Sigmoid colon (tissue), 7 donors: ENCODE measurements around the gene WNK2. TPM values are rescaled to one million over a fixed set of nuclear protein-coding genes. Genes with fewer than 3 reads are reported as not detected.
"Not testable (repeated sequence)": the region's sequence is repeated elsewhere in the genome, so short reads cannot be mapped to it uniquely, and the experiment has no call there.

Experiments used
- DNase-seq: peaks from one replicate; pipeline ENCODE4 v3.0.0-alpha.2; 2019
- H3K27ac ChIP-seq, 4 donors: fragments of 200-600 bp; sonication (generic); one replicate each; pipeline ENCODE4 v1.5.1; 2016 to 2019; ENCODE audit warnings: mild to moderate bottlenecking in 1 of 4
- H3K27me3 ChIP-seq, 3 donors: fragments of 200-600 bp; sonication (generic); one replicate each; pipeline ENCODE4 v1.5.1; 2019; ENCODE audit warnings: mild to moderate bottlenecking in 1 of 3
- H3K36me3 ChIP-seq, 4 donors: fragments of 200-600 bp; sonication (generic); one replicate each; pipeline ENCODE4 v1.5.1; 2016 to 2019
- H3K4me1 ChIP-seq, 4 donors: fragments of 200-600 bp; sonication (generic); one replicate each; pipeline ENCODE4 v1.5.1; 2017 to 2019
- H3K4me3 ChIP-seq, 4 donors: fragments of 200-600 bp; sonication (generic); one replicate each; pipeline ENCODE4 v1.5.1; 2017 to 2019; ENCODE audit warnings: mild to moderate bottlenecking in 2 of 4, moderate library complexity in 1 of 4
- H3K9me3 ChIP-seq, 4 donors: fragments of 200-600 bp in 3 of 4; sonication (generic) in 3 of 4; one replicate each; pipeline versions ENCODE4 v1.5.1 to v1.6.1; 2013 to 2019
- CTCF ChIP-seq, 4 experiments: fragments of 450-650 bp in 3 of 4; fragments of 200-600 bp in 1 of 4; IDR thresholded peaks; one replicate each; pipeline ENCODE4 v1.5.1; 2016 to 2019; ENCODE audit warnings: antibody characterized with exemption in 4 of 4, mild to moderate bottlenecking in 3 of 4, moderate library complexity in 2 of 4
- EP300 ChIP-seq, 4 donors: sonication (generic); formaldehyde crosslinking; IDR thresholded peaks; one replicate each; pipeline ENCODE4 v1.6.1; 2017; ENCODE audit warnings: antibody characterized with exemption in 4 of 4
- POLR2A ChIP-seq, 2 donors: fragments of 450-650 bp; IDR thresholded peaks; one replicate each; pipeline ENCODE4 v1.6.1; 2016; ENCODE audit warnings: antibody characterized with exemption in 2 of 2, mild to moderate bottlenecking in 2 of 2, moderate library complexity in 2 of 2
- POLR2AphosphoS5 ChIP-seq, 4 donors: sonication (generic); formaldehyde crosslinking; IDR thresholded peaks; one replicate each; pipeline ENCODE4 v1.6.1; 2017; ENCODE audit warnings: antibody characterized with exemption in 4 of 4
- WGBS, 2 donors: extraction: QIAGEN DNeasy Blood & Tissue Kit; methylation state at CpG; one replicate each; pipeline ENCODE4 v1.1.7; 2013; 5-methylcytosine and 5-hydroxymethylcytosine counted together
- intact Hi-C: fragments of 100-400 bp; cut with DNase I; formaldehyde crosslinking; loops from one replicate; pipeline ENCODE4 v1.15.1; 2023
- polyA plus RNA-seq, 3 donors: library from polyadenylated mRNA; stranded (reverse); fragments of 200-250 nt; gene quantifications; one replicate each; pipeline ENCODE4 v1.2.3, GENCODE V29; 2013
- total RNA-seq, 4 donors: library from RNA; depleted of rRNA; stranded (reverse); fragments of >200 nt; gene quantifications; one replicate each; pipeline ENCODE4 v1.1.0, GENCODE V29; 2016
- donor health status: healthy with polysubstance abuse.
- donor health status: Bipolar disorder and iron deficiency.
- donor health status: healthy.

Gene WNK2
- total and polyA plus RNA-seq, 7 donors, result 12.6 to 95.8 (median 20.0) TPM

DNA sequence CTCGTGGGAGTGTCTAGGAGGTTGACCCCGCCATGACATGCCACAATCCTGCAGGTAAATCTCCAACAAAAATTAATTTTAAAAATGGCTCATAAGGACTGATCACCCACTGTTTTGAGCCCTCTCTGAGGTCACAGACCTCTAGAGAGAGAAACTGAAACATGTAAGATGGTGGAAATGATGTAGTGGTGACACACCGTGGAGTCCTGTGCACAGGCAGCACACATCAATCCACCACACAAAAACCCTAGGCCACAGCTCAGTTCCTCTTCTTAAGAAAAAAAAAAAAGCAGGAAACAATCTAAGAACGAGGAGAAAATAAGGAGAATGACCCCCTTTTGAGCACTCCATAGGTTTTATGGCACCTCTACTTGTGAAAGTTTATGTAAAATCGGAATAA lies 173.7 kb downstream of the WNK2 start:
- no peaks in the 10 kb centered on the region for H3K4me1 ChIP-seq
- H3K36me3 ChIP-seq, result no peaks in the 10 kb centered on the region
- TF ChIP-seq POLR2AphosphoS5 (IDR thresholded peaks at IDR 0.05) (no peak), POLR2A (IDR thresholded peaks at IDR 0.05) (no peak), CTCF (IDR thresholded peaks at IDR 0.05) (no peak), EP300 (IDR thresholded peaks at IDR 0.05) (no peak)
- 69 to 79% methylated on average over 5 of the region's 5 CpGs for WGBS, 2 donors
- intact Hi-C loops, result no loop called here
- peaks cover 0 to 8% (median under 1%) of the 10 kb centered on the region in 4 donors for H3K9me3 ChIP-seq
- DNase-seq, result no peak
- H3K4me3 ChIP-seq, result no peak overlapping the region
- no peaks in the 10 kb centered on the region for H3K27me3 ChIP-seq
- no peak overlapping the region for H3K27ac ChIP-seq

GRCh38 chr9:93359907-93360306 lies 176.0 kb downstream of the WNK2 start:
- DNase-seq, H3K9me3 ChIP-seq, H3K27me3 ChIP-seq, H3K27ac ChIP-seq, H3K4me1 ChIP-seq, H3K4me3 ChIP-seq, H3K36me3 ChIP-seq, intact Hi-C loops: not testable (repeated sequence)
- 82 to 94% methylated on average over 8 of the region's 8 CpGs for WGBS, 2 donors

DNA sequence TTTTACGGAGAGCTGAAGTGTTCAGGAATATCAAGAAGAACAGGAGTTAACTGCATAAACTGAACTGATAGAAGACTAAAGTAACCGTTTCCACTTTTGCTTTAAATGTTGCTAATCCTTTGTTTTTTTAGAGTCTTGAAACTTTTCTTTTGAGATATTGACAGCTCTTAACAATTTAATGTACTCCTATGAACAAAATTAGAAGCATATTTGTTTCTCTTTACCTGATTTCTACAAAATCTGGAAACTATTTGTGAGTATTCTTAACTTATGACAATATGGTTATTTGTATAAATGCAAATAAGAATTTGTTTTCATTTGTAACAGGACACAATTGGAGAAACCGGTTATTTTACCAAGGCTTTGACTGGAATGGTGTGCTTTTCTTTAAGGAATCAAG lies 178.1 kb downstream of the WNK2 start:
- no peak overlapping the region for H3K27ac ChIP-seq
- TF ChIP-seq POLR2AphosphoS5 (IDR thresholded peaks at IDR 0.05) (no peak), CTCF (IDR thresholded peaks at IDR 0.05) (no peak), EP300 (IDR thresholded peaks at IDR 0.05) (no peak), POLR2A (IDR thresholded peaks at IDR 0.05) (no peak)
- peaks cover 0 to 8% (median under 1%) of the 10 kb centered on the region in 4 donors for H3K9me3 ChIP-seq
- no peak overlapping the region for H3K4me3 ChIP-seq
- no peaks in the 10 kb centered on the region for H3K4me1 ChIP-seq
- intact Hi-C loops, result no loop called here
- H3K27me3 ChIP-seq, result no peaks in the 10 kb centered on the region
- WGBS, 2 donors, result 64% methylated on average over 3 of the region's 3 CpGs
- no peak for DNase-seq
- H3K36me3 ChIP-seq, result no peaks in the 10 kb centered on the region

DNA sequence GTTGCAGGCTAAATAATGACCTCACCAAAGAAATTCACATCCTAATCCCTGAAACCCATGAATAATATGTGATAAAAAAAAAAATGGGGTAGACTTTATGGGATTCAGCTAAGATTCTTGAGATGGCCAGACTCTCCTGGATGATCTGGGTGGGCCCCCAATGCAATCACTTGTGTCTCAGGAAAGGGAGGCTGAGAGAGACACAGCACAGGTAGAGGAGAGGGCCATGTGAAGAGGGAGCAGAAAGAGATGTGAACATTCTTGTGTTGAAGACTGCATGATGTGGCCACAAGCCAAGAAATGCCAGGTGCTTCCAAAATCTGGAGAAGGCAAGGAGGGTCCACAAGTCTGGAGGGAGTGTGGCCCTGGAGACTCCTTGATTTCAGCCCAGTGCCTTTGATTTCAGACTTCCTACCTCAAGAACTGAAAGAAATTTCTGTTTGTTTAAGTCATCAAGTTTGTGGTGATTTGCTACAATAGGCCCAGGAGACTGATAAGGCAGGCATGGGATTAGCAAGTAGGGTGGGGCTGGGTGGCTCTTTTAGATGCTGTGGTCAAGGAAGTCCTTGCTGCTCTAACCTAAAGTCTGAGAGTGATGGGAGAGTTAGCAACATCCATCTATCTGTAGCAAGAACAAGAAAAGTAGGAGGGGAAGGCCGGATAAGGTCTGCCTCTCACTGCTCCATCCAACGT lies 180.9 kb downstream of the WNK2 start:
- WGBS, 2 donors, result 92 to 94% methylated on average over 2 of the region's 2 CpGs
- Histone ChIP-seq H3K36me3 (no peaks in the 10 kb centered on the region), H3K27me3 (no peaks in the 10 kb centered on the region), H3K4me1 (no peaks in the 10 kb centered on the region), H3K4me3 (no peak overlapping the region), H3K27ac (no peak overlapping the region), H3K9me3 (peaks cover 0 to 8% (median under 1%) of the 10 kb centered on the region in 4 donors)
- DNase-seq, result no peak
- TF ChIP-seq EP300 (IDR thresholded peaks at IDR 0.05) (no peak), POLR2AphosphoS5 (IDR thresholded peaks at IDR 0.05) (no peak)
- intact Hi-C loops, result no loop called here

DNA sequence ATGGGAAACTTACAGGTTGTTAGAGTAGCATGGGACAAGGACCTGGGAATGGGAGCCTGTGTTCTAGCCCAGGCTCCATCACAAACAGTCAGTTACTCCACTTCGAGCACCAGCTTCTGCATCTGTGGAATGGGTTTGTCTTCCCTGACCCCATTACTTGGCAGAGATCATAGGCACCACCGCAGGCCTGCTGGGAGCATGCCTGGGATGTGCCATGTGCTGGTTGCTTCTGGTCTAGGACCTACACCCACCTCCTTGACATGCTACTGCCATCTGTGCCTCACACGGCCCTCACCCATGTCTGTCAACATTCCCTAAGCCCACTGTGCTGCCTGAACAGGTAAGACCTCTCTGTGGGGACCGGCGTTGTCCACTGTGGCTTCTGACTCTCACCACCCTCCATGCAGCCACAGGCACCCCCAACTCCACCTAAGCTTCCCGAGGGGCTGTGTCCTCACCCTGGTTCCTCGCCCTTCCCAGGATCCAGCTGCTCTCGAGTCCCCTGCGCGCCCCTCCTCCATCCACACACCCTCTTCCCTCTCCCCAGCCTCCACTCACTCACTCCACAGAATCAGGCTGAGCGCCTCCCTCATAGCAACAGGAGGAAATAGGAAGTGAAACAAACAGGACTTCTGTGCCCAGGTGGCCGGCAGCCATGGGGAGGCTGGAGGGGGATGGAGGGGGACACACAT lies 181.6 kb downstream of the WNK2 start:
- H3K4me3 ChIP-seq, result no peak overlapping the region
- peaks cover 0 to 3% (median under 1%) of the 10 kb centered on the region in 4 donors for H3K9me3 ChIP-seq
- no peaks in the 10 kb centered on the region for H3K36me3 ChIP-seq
- H3K27me3 ChIP-seq, result no peaks in the 10 kb centered on the region
- TF ChIP-seq POLR2AphosphoS5 (IDR thresholded peaks at IDR 0.05) (no peak), EP300 (IDR thresholded peaks at IDR 0.05) (no peak), CTCF (IDR thresholded peaks at IDR 0.05) (no peak), POLR2A (IDR thresholded peaks at IDR 0.05) (no peak)
- 80 to 89% methylated on average over 12 of the region's 12 CpGs for WGBS, 2 donors
- no peak for DNase-seq
- no peak overlapping the region for H3K27ac ChIP-seq
- intact Hi-C loops, result no loop called here
- no peaks in the 10 kb centered on the region for H3K4me1 ChIP-seq
